Astrocyte (in vitro differentiated cells and primary cell): ENCODE results near the gene BMP8A.
"Not testable (repeated sequence)": the region's sequence is repeated elsewhere in the genome, so short reads cannot be mapped to it uniquely, and the experiment has no call there.

Experiments used
- EZH2 ChIP-seq: IDR thresholded peaks from 2 replicates; pipeline ENCODE4 v1.6.1; 2012; ENCODE audit warnings: mild to moderate bottlenecking, low read length, inconsistent platforms; ENCODE audit not compliant: insufficient read depth
- TF ChIP-seq, protein P1 (sequence below): IDR thresholded peaks from 2 replicates; pipeline ENCODE4 v1.5.1; 2011; ENCODE audit warnings: low read depth, mild to moderate bottlenecking, inconsistent platforms, low read length, moderate library complexity; ENCODE audit not compliant: insufficient read depth

DNA sequence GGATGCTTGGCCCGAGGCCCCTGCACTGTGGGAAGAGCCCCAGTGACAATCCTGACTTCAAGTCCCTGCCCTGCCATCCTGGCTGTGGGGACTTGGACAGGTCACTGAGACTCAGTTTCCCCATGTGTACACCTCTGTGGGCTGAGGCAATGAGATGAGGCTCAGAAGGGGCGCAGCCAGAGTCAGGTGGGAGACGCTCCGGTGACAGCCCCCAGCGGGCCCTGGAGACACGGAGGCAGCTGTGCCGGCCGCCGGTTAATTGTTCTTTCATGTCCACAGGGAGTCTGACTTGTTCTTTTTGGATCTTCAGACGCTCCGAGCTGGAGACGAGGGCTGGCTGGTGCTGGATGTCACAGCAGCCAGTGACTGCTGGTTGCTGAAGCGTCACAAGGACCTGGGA, 20.0 kb downstream of the BMP8A start:
- TF ChIP-seq, protein P1, sequence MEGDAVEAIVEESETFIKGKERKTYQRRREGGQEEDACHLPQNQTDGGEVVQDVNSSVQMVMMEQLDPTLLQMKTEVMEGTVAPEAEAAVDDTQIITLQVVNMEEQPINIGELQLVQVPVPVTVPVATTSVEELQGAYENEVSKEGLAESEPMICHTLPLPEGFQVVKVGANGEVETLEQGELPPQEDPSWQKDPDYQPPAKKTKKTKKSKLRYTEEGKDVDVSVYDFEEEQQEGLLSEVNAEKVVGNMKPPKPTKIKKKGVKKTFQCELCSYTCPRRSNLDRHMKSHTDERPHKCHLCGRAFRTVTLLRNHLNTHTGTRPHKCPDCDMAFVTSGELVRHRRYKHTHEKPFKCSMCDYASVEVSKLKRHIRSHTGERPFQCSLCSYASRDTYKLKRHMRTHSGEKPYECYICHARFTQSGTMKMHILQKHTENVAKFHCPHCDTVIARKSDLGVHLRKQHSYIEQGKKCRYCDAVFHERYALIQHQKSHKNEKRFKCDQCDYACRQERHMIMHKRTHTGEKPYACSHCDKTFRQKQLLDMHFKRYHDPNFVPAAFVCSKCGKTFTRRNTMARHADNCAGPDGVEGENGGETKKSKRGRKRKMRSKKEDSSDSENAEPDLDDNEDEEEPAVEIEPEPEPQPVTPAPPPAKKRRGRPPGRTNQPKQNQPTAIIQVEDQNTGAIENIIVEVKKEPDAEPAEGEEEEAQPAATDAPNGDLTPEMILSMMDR = not testable (repeated sequence)
- TF ChIP-seq EZH2 = not testable (repeated sequence)
